ENCODE results near the gene KCNIP1.

Gene KCNIP1

GRCh38 chr5:170545313-170545712 is 41.5 kb downstream of the KCNIP1 start:
- TF ChIP-seq GATA2 (IDR thresholded peaks at IDR 0.05; ENCODE audit: low read depth, low read length) (no peak), GATA3 (IDR thresholded peaks at IDR 0.05; ENCODE audit: low read depth, low read length) (no peak)

GRCh38 chr5:170545811-170546210 is 42.0 kb downstream of the KCNIP1 start:
- TF ChIP-seq GATA2 (IDR thresholded peaks at IDR 0.05; ENCODE audit: low read depth, low read length) (no peak), GATA3 (IDR thresholded peaks at IDR 0.05; ENCODE audit: low read depth, low read length) (no peak)

- TF ChIP-seq GATA2 (IDR thresholded peaks at IDR 0.05; ENCODE audit: low read depth, low read length) = no peak
- TF ChIP-seq GATA3 (IDR thresholded peaks at IDR 0.05; ENCODE audit: low read depth, low read length) = no peak
These were observed 42.5 kb downstream of the KCNIP1 start for GRCh38 chr5:170546282-170546681.

GRCh38 chr5:170551076-170551475 is 47.3 kb downstream of the KCNIP1 start:
- TF ChIP-seq GATA3 (IDR thresholded peaks at IDR 0.05; ENCODE audit: low read depth, low read length) (no peak), GATA2 (IDR thresholded peaks at IDR 0.05; ENCODE audit: low read depth, low read length) (no peak)

GRCh38 chr5:170551622-170552021 is 47.8 kb downstream of the KCNIP1 start:
- TF ChIP-seq GATA3 (IDR thresholded peaks at IDR 0.05; ENCODE audit: low read depth, low read length) (no peak), GATA2 (IDR thresholded peaks at IDR 0.05; ENCODE audit: low read depth, low read length) (no peak)

GRCh38 chr5:170552621-170553115 is 48.8 kb downstream of the KCNIP1 start:
- no peak for TF ChIP-seq GATA2 (IDR thresholded peaks at IDR 0.05; ENCODE audit: low read depth, low read length)
- TF ChIP-seq GATA3 (IDR thresholded peaks at IDR 0.05; ENCODE audit: low read depth, low read length) = no peak

- no peak for TF ChIP-seq GATA2 (IDR thresholded peaks at IDR 0.05; ENCODE audit: low read depth, low read length)
- TF ChIP-seq GATA3 (IDR thresholded peaks at IDR 0.05; ENCODE audit: low read depth, low read length) = no peak
These were observed 49.4 kb downstream of the KCNIP1 start for GRCh38 chr5:170553218-170553617.

GRCh38 chr5:170554521-170555267 is 50.9 kb downstream of the KCNIP1 start:
- TF ChIP-seq GATA2 (IDR thresholded peaks at IDR 0.05; ENCODE audit: low read depth, low read length) (peak; percentile 78), GATA3 (IDR thresholded peaks at IDR 0.05; ENCODE audit: low read depth, low read length) (no peak)

- no peak for TF ChIP-seq GATA2 (IDR thresholded peaks at IDR 0.05; ENCODE audit: low read depth, low read length)
These were observed 53.5 kb downstream of the KCNIP1 start for GRCh38 chr5:170557314-170557713.

- TF ChIP-seq GATA3 (IDR thresholded peaks at IDR 0.05; ENCODE audit: low read depth, low read length) (no peak), GATA2 (IDR thresholded peaks at IDR 0.05; ENCODE audit: low read depth, low read length) (no peak)
These were observed 55.5 kb downstream of the KCNIP1 start for GRCh38 chr5:170559296-170559695.

GRCh38 chr5:170560938-170561337 is 57.1 kb downstream of the KCNIP1 start:
- TF ChIP-seq GATA3 (IDR thresholded peaks at IDR 0.05; ENCODE audit: low read depth, low read length) (no peak), GATA2 (IDR thresholded peaks at IDR 0.05; ENCODE audit: low read depth, low read length) (no peak)

- no peak for TF ChIP-seq GATA3 (IDR thresholded peaks at IDR 0.05; ENCODE audit: low read depth, low read length)
- TF ChIP-seq GATA2 (IDR thresholded peaks at IDR 0.05; ENCODE audit: low read depth, low read length) = no peak
These were observed 58.5 kb downstream of the KCNIP1 start for GRCh38 chr5:170562166-170562874.

GRCh38 chr5:170562875-170563228 is 59.0 kb downstream of the KCNIP1 start:
- TF ChIP-seq GATA2 (IDR thresholded peaks at IDR 0.05; ENCODE audit: low read depth, low read length) (no peak), GATA3 (IDR thresholded peaks at IDR 0.05; ENCODE audit: low read depth, low read length) (no peak)

- TF ChIP-seq GATA2 (IDR thresholded peaks at IDR 0.05; ENCODE audit: low read depth, low read length) (no peak), GATA3 (IDR thresholded peaks at IDR 0.05; ENCODE audit: low read depth, low read length) (no peak)
These were observed 60.2 kb downstream of the KCNIP1 start for GRCh38 chr5:170563824-170564567.

Measured in SH-SY5Y (cell line).